Fibroblast of the aortic adventitia (primary cell): ENCODE measurements around the gene KLHL29. TPM values are rescaled to one million over a fixed set of nuclear protein-coding genes. Genes with fewer than 3 reads are reported as not detected.

Experiments used
- DNase-seq: peaks from one replicate; pipeline ENCODE4 v3.0.0-alpha.2; 2010; ENCODE audit warnings: low read depth
- H3K4me3 ChIP-seq: 2 replicates; pipeline ENCODE4 v1.5.1; 2011; ENCODE audit warnings: low read depth, mild to moderate bottlenecking, control low read depth, low read length, moderate library complexity
- CTCF ChIP-seq: IDR thresholded peaks from 2 replicates; pipeline ENCODE4 v1.5.1; 2011; ENCODE audit warnings: mild to moderate bottlenecking, low read length, control low read depth, inconsistent platforms; ENCODE audit not compliant: insufficient read depth
- total RNA-seq: library from RNA; depleted of rRNA; stranded (reverse); fragments of >200 nt; gene quantifications from 2 replicates; pipeline ENCODE4 v1.2.3, GENCODE V29; 2012; ENCODE audit warnings: low replicate concordance

KLHL29 gene
- total RNA-seq, 1 donor: 4.7 TPM

DNA sequence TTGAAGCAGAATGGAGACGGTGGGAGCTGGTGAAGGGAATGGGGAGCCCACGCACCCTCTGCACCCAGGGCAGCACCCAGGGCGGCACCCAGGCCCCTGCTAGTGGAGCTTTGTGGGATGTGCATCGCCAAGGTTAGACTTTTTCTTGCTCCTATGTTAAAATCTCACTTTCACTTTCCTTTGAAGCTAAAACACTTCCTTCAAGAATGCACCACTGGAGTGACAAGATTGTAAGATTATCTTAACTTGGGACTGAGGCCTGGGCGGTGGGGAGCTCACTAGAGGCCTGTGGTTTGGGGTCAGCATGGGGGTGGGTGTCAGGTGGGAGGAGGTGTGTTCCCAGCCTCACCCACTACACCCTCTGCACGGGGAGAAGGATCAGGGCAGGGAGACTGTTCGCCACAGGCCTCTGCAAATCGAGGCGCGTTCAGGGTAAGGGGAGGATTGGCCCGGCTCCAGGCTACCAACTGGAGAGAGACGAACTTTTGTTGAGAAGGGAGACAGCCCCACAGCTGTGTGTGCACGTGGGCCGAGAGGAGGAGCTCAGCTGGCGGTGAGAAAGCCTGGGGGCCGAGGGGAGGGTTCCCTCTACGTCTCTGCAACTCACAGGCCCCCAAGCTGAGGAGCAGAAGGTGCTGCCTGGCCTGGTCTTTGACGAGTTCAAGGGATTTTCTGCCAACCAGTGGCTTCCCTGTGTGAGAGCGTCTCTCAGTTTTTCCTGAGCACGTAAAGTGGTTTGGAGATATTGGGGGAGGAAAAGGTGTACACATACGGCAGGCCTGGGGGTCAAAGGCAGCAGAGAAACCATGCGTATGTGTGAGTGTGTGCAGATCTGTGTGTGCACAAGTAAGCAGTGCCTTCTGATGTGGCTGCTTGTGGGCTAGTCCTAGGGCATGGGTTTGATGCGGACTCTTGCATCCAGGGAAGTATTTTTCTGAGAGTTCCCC, 147.7 kb downstream of the KLHL29 start:
- TF ChIP-seq CTCF: no peak
- DNase-seq: no peak
- no peak overlapping the region for H3K4me3 ChIP-seq

GRCh38 chr2:23533338-23533695, 148.3 kb downstream of the KLHL29 start:
- no peak overlapping the region for H3K4me3 ChIP-seq
- DNase-seq: no peak
- TF ChIP-seq CTCF: no peak

DNA sequence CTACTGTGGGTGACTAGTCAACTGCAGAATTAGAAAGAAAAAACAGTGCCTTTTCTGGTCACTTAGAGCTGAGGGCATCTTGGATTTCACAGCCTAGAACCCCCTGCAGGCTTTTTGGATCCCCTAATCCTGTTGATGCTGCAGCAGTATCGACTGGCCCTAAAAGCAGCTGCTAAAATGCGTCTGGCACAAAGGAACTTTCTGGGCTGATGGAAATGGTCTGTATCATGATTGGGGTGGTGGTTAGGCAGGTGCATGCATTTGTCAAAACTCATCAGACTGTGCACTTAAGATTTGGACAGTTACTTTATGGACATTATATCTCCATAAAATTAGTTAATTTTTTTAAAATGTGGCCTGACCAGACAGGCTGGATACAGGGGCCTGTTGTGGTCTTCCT, 149.8 kb downstream of the KLHL29 start:
- no peak for DNase-seq
- TF ChIP-seq CTCF: no peak
- H3K4me3 ChIP-seq: no peak overlapping the region

DNA sequence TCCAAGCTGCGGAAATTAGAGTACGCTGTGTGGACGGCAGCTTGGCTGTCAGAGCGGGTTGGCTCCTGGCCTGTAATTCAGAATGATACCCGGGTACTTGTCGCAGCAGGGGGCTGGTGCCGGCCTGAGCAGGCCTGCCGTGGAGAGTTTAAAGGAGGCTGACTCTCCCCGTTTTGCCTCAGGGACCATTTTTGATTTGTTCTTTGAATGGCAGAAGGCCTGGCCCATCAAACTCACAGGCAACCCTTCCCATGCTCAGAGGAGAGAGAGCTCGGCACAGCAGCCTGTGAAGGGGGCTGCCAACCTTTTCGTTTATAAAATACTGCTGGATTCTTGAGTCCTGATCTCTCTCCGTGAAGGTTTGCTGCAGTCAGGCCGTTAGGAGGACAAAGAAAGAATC, 151.3 kb downstream of the KLHL29 start:
- TF ChIP-seq CTCF: no peak
- no peak overlapping the region for H3K4me3 ChIP-seq
- DNase-seq: no peak

DNA sequence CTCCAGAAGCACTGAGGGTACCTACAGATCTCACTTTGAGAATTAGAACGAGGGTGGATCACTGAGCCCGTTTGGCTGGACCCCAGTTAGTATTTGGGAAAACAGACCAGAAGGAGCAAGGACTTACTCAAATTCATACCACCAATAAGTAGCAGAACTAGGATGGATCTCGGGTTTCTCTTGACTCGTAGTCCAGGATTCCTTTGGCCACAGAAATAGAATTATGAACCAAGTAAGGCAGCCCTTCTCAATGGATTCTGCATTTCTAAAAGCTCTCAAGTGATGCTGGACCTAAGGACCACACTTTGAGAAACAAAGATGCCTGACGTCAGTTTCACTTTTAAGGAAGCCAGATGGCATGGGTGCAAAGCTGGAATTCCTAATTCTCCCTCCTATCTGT, 153.0 kb downstream of the KLHL29 start:
- TF ChIP-seq CTCF: no peak
- peak; percentile 40 for DNase-seq
- no peak overlapping the region for H3K4me3 ChIP-seq

GRCh38 chr2:23538566-23538965, 153.6 kb downstream of the KLHL29 start:
- no peak for DNase-seq
- H3K4me3 ChIP-seq: no peak overlapping the region
- no peak for TF ChIP-seq CTCF

DNA sequence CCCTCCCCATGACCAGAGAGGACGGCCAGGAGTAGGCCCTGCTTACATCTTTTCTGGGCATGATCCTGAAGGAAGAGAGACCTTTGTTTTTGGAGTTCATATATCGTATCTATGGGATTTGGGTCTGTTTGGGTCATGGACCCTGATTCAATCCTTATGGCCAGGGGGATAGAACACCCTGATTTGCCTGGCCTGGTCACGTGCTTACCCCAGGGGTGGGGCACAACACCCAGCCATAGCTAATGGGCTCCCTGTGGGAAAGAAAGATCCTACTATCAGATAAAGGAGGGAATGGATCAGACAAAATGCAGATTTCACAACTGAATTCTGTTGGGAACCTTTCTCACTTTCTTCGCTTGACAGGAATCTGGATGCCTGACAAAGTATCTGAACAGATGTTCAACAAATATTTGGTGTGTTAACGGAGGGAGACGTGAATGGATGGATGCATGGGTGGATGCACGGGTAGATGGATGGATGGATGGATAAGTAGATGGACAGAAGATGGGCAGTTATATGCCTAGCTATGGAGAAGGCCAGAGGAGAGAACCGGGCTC, 155.9 kb downstream of the KLHL29 start:
- TF ChIP-seq CTCF: no peak
- H3K4me3 ChIP-seq: no peak overlapping the region
- DNase-seq: no peak
